Measurements from ENCODE around the gene EXOC3L4.

DNA sequence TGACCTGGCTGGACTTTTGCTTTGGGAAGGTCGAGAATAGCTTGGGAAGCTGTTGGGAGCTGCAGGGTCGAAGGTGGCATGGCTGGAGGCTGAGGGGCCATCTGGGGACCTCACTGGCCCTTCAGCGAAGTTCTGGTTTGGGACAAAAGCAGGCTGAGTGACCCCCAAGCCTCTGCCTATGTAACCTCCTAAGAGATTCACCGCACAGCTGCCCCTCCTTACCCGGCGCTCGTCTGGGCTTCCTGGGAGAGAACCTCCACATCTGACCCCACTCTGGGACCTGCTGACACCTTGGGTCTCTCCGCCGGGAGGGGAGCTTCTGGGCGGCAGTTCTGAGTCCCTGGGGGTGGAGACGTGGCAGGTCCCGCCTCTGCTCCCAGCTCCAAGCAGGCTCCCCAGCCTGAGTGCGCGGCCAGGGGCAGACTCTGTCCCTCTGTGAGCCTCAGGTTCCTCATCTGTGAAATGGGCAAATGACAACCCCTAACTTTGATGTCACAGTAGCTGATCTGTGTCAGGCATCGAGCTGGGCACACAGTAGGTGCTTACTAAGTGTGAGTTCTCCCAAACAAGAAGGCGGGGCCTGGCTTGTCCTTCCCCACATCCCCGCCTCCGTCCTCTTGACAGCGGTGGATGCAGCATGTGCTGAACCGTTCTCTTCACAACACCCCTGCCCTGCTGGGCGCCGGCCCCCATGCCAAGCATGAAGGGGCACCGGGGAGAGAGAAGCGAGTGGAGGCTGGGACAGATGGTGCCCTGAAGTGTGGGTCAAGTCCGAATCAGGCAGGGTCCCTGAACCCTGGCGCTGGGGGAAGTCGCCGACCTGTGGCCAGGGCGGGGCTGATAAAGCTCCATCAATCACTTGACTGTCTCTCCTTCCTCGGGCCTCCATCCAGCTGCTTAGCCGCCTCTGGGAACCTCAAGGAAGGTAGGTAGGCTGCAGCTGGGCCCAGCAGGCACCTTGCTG is 3.8 kb downstream of the EXOC3L4 start:
- TF ChIP-seq EZH2 (IDR thresholded peaks at IDR 0.05; ENCODE audit: insufficient read depth, poor library complexity, severe bottlenecking) (no peak), EZH2phosphoT487 (IDR thresholded peaks at IDR 0.05; ENCODE audit: insufficient read depth, low read depth) (no peak)

All from GM23248 (cell line).